SK-N-SH (cell line): Measurements from ENCODE around the gene SLC8A1.

Experiments
- GABPA ChIP-seq: IDR thresholded peaks from 2 replicates; pipeline ENCODE4 v1.4.0; 2012; ENCODE audit warnings: low read depth, mild to moderate bottlenecking
- GATA2 ChIP-seq: sonication (generic); formaldehyde crosslinking; IDR thresholded peaks from 2 replicates; pipeline ENCODE4 v1.5.0; 2020; ENCODE audit warnings: mild to moderate bottlenecking, missing genetic modification reagents
- JUND ChIP-seq: IDR thresholded peaks from 2 replicates; pipeline ENCODE4 v1.4.0; 2012
- MEF2A ChIP-seq: IDR thresholded peaks from 2 replicates; pipeline ENCODE4 v1.4.0; 2012; ENCODE audit warnings: low read depth, borderline replicate concordance
- POLR2AphosphoS5 ChIP-seq: IDR thresholded peaks from 2 replicates; pipeline ENCODE4 v1.6.1; 2012; ENCODE audit warnings: low read depth, low read length
- RXRA ChIP-seq: IDR thresholded peaks from 2 replicates; pipeline ENCODE4 v1.4.0; 2012; ENCODE audit warnings: low read depth, mild to moderate bottlenecking, borderline replicate concordance
- SMC3 ChIP-seq: IDR thresholded peaks from 2 replicates; pipeline ENCODE4 v1.6.1; 2012; ENCODE audit warnings: low read depth, low read length, improper control_type of control experiment
- TF ChIP-seq, protein P1 (sequence below): IDR thresholded peaks from 2 replicates; pipeline ENCODE4 v1.4.0; 2012; ENCODE audit warnings: low read depth
- TF ChIP-seq, protein P2 (sequence below): fragments of 200-600 bp; sonication (generic); IDR thresholded peaks from 2 replicates; pipeline ENCODE4 v1.6.1; 2017; ENCODE audit warnings: antibody characterized with exemption, mild to moderate bottlenecking, moderate library complexity
- TF ChIP-seq, protein P3 (sequence below): fragments of 150-350 bp; IDR thresholded peaks from 2 replicates; pipeline ENCODE4 v1.6.1; 2017; ENCODE audit warnings: antibody characterized with exemption, low read length, low read depth, borderline replicate concordance

DNA sequence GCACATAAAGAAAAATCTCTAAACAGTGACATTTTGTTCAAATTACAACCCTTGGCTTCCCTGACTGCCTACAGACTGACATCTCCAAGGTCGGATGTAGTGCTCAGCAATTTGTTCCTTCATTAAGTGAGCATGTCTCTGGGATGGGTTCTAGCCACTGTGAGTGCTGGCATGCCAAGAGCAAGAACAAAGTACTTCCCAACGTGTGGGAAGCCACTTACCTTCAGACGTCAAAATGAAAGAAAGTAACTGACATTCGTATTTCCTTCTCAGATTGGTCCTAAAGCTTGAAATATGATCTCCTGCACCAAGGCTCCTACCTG lies 193.8 kb downstream of the SLC8A1 start:
- no peak for TF ChIP-seq GABPA
- TF ChIP-seq JUND = no peak
- TF ChIP-seq POLR2AphosphoS5 = no peak
- TF ChIP-seq, protein P1, sequence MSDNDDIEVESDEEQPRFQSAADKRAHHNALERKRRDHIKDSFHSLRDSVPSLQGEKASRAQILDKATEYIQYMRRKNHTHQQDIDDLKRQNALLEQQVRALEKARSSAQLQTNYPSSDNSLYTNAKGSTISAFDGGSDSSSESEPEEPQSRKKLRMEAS = no peak
- TF ChIP-seq, protein P2, sequence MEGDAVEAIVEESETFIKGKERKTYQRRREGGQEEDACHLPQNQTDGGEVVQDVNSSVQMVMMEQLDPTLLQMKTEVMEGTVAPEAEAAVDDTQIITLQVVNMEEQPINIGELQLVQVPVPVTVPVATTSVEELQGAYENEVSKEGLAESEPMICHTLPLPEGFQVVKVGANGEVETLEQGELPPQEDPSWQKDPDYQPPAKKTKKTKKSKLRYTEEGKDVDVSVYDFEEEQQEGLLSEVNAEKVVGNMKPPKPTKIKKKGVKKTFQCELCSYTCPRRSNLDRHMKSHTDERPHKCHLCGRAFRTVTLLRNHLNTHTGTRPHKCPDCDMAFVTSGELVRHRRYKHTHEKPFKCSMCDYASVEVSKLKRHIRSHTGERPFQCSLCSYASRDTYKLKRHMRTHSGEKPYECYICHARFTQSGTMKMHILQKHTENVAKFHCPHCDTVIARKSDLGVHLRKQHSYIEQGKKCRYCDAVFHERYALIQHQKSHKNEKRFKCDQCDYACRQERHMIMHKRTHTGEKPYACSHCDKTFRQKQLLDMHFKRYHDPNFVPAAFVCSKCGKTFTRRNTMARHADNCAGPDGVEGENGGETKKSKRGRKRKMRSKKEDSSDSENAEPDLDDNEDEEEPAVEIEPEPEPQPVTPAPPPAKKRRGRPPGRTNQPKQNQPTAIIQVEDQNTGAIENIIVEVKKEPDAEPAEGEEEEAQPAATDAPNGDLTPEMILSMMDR = no peak
- TF ChIP-seq GATA2 = no peak
- no peak for TF ChIP-seq RXRA
- no peak for TF ChIP-seq MEF2A
- TF ChIP-seq, protein P3, sequence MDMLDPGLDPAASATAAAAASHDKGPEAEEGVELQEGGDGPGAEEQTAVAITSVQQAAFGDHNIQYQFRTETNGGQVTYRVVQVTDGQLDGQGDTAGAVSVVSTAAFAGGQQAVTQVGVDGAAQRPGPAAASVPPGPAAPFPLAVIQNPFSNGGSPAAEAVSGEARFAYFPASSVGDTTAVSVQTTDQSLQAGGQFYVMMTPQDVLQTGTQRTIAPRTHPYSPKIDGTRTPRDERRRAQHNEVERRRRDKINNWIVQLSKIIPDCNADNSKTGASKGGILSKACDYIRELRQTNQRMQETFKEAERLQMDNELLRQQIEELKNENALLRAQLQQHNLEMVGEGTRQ = no peak
- no peak for TF ChIP-seq SMC3
